Mesenchymal stem cell (in vitro differentiated cells and primary cell): Measurements from ENCODE around the gene TMEM63C.

Experiments
- DNase-seq: peaks from one replicate; pipeline ENCODE4 v3.0.0-alpha.2; 2013
- H2AFZ ChIP-seq: one replicate; pipeline ENCODE4 v1.6.1; 2013; ENCODE audit warnings: low read depth, mild to moderate bottlenecking, control low read depth, inconsistent platforms, low read length, moderate library complexity
- H2AK5ac ChIP-seq: 2 replicates; pipeline ENCODE4 v1.6.1; 2013; ENCODE audit warnings: low read length, moderate library complexity, mild to moderate bottlenecking, inconsistent platforms; ENCODE audit not compliant: severe bottlenecking
- H2BK120ac ChIP-seq: one replicate; pipeline ENCODE4 v1.6.1; 2013; ENCODE audit warnings: low read depth, mild to moderate bottlenecking, inconsistent platforms, low read length, moderate library complexity
- H2BK12ac ChIP-seq, 2 experiments: one replicate each; pipeline ENCODE4 v1.6.1; 2013; ENCODE audit warnings: inconsistent platforms in 2 of 2, low read length in 2 of 2, mild to moderate bottlenecking in 2 of 2, moderate library complexity in 2 of 2, control low read depth in 1 of 2
- H2BK15ac ChIP-seq: one replicate; pipeline ENCODE4 v1.6.1; 2013; ENCODE audit warnings: mild to moderate bottlenecking, low read depth, inconsistent platforms; ENCODE audit not compliant: poor library complexity, severe bottlenecking
- H2BK5ac ChIP-seq: 2 replicates; pipeline ENCODE4 v1.6.1; 2013; ENCODE audit warnings: low read depth, mild to moderate bottlenecking, low read length, control low read depth, inconsistent platforms; ENCODE audit not compliant: poor library complexity, severe bottlenecking
- H3K14ac ChIP-seq, 2 experiments: one replicate each; pipeline ENCODE4 v1.6.1; 2013; ENCODE audit warnings: inconsistent platforms in 2 of 2, low read length in 2 of 2, control low read depth in 1 of 2, mild to moderate bottlenecking in 1 of 2, moderate library complexity in 1 of 2
- H3K18ac ChIP-seq, 2 experiments: one replicate each; pipeline ENCODE4 v1.6.1; 2013; ENCODE audit warnings: inconsistent platforms in 2 of 2, low read length in 2 of 2, control low read depth in 1 of 2, low read depth in 1 of 2, mild to moderate bottlenecking in 1 of 2
- H3K23ac ChIP-seq, 2 experiments: one replicate each; pipeline ENCODE4 v1.6.1; 2013; ENCODE audit warnings: inconsistent platforms in 2 of 2, low read length in 2 of 2, mild to moderate bottlenecking in 2 of 2, moderate library complexity in 2 of 2, control low read depth in 1 of 2
- H3K27ac ChIP-seq: 2 replicates; pipeline ENCODE4 v1.5.1; 2013; ENCODE audit warnings: mild to moderate bottlenecking, moderate library complexity, low read length, control low read depth, inconsistent platforms; ENCODE audit not compliant: poor library complexity, severe bottlenecking
- H3K27me3 ChIP-seq, 2 experiments: 2 replicates each; pipeline versions ENCODE4 v1.6.1 to v1.7.0; 2013; ENCODE audit warnings: low read length in 2 of 2, mild to moderate bottlenecking in 2 of 2, moderate library complexity in 2 of 2, control low read depth in 1 of 2, inconsistent platforms in 1 of 2; ENCODE audit not compliant: control insufficient read depth in 1 of 2, insufficient read depth in 1 of 2
- H3K36me3 ChIP-seq, 2 experiments: 2 replicates each; pipeline versions ENCODE4 v1.6.1 to v1.7.0; 2013; ENCODE audit warnings: low read length in 2 of 2, control low read depth in 1 of 2, inconsistent platforms in 1 of 2, low read depth in 1 of 2, mild to moderate bottlenecking in 1 of 2; ENCODE audit not compliant: insufficient read depth in 2 of 2, control insufficient read depth in 1 of 2
- H3K4ac ChIP-seq, 2 experiments: one replicate each; pipeline ENCODE4 v1.6.1; 2013; ENCODE audit warnings: inconsistent platforms in 2 of 2, low read length in 2 of 2, mild to moderate bottlenecking in 2 of 2, moderate library complexity in 2 of 2, control low read depth in 1 of 2, low read depth in 1 of 2
- H3K4me1 ChIP-seq: 2 replicates; pipeline ENCODE4 v1.6.1; 2013; ENCODE audit warnings: low read depth, low read length, control low read depth; ENCODE audit not compliant: control insufficient read depth, insufficient read depth
- H3K4me2 ChIP-seq: 2 replicates; pipeline ENCODE4 v1.6.1; 2013; ENCODE audit warnings: low read length, mild to moderate bottlenecking, inconsistent platforms; ENCODE audit not compliant: poor library complexity, severe bottlenecking
- H3K4me3 ChIP-seq, 2 experiments: 2 replicates each; pipeline versions ENCODE4 v1.5.1 to v1.7.0; 2013; ENCODE audit warnings: low read length in 2 of 2, mild to moderate bottlenecking in 2 of 2, control low read depth in 1 of 2, low read depth in 1 of 2; ENCODE audit not compliant: insufficient read depth in 1 of 2
- H3K79me1 ChIP-seq: replicated peaks from 2 replicates; pipeline ENCODE4 v1.6.1; 2013; ENCODE audit warnings: mild to moderate bottlenecking, control low read depth, low read length, inconsistent platforms; ENCODE audit not compliant: poor library complexity, severe bottlenecking
- H3K9ac ChIP-seq: 2 replicates; pipeline ENCODE4 v1.7.0; 2013; ENCODE audit warnings: mild to moderate bottlenecking, low read length, moderate library complexity
- H3K9me3 ChIP-seq: 2 replicates; pipeline ENCODE4 v1.7.0; 2013; ENCODE audit warnings: mild to moderate bottlenecking, low read length; ENCODE audit not compliant: control insufficient read depth
- H4K8ac ChIP-seq: one replicate; pipeline ENCODE4 v1.6.1; 2013; ENCODE audit warnings: inconsistent platforms, mild to moderate bottlenecking, low read length, moderate library complexity
- H4K91ac ChIP-seq: one replicate; pipeline ENCODE4 v1.6.1; 2013; ENCODE audit warnings: mild to moderate bottlenecking, low read length, inconsistent platforms
- WGBS: methylation state at CpG from one replicate; pipeline ENCODE4 v1.1.7; 2013; ENCODE audit warnings: mixed read lengths; 5-methylcytosine and 5-hydroxymethylcytosine counted together

Gene TMEM63C

GRCh38 chr14:77199590-77199989 lies 18.0 kb downstream of the TMEM63C start:
- H3K79me1 ChIP-seq: no peaks in the 10 kb centered on the region
- H3K18ac ChIP-seq: no peak overlapping the region
- H3K36me3 ChIP-seq: no peaks in the 10 kb centered on the region
- H4K91ac ChIP-seq: no peak overlapping the region
- H3K27ac ChIP-seq: no peak overlapping the region
- H2AFZ ChIP-seq: no peak overlapping the region
- H3K14ac ChIP-seq: no peak overlapping the region
- H3K27me3 ChIP-seq: peaks cover 39 to 80% of the 10 kb centered on the region in 2 experiments
- H2BK120ac ChIP-seq: no peak overlapping the region
- no peaks in the 10 kb centered on the region for H3K9me3 ChIP-seq
- H3K9ac ChIP-seq: no peak overlapping the region
- H3K4ac ChIP-seq: no peak overlapping the region
- no peak overlapping the region for H2AK5ac ChIP-seq
- H2BK15ac ChIP-seq: no peak overlapping the region
- WGBS: 68% methylated on average over 9 of the region's 12 CpGs
- no peak overlapping the region for H3K23ac ChIP-seq
- H3K4me3 ChIP-seq: no peak overlapping the region
- no peak for DNase-seq
- H2BK12ac ChIP-seq: no peak overlapping the region
- H3K4me1 ChIP-seq: no peaks in the 10 kb centered on the region
- H2BK5ac ChIP-seq: no peak overlapping the region
- H3K4me2 ChIP-seq: no peak overlapping the region
- H4K8ac ChIP-seq: no peak overlapping the region

GRCh38 chr14:77200406-77200985 lies 18.9 kb downstream of the TMEM63C start:
- Histone ChIP-seq H4K8ac (no peak overlapping the region), H3K36me3 (no peaks in the 10 kb centered on the region), H2BK5ac (no peak overlapping the region), H3K23ac (no peak overlapping the region), H2AK5ac (no peak overlapping the region), H3K4me1 (no peaks in the 10 kb centered on the region), H3K4ac (no peak overlapping the region), H3K14ac (no peak overlapping the region), H3K18ac (no peak overlapping the region), H2BK15ac (no peak overlapping the region), H2BK12ac (no peak overlapping the region), H3K4me2 (no peak overlapping the region), H3K9me3 (no peaks in the 10 kb centered on the region), H3K4me3 (no peak overlapping the region), H2BK120ac (no peak overlapping the region), H3K27me3 (peaks cover 45 to 83% of the 10 kb centered on the region in 2 experiments), H3K9ac (no peak overlapping the region), H2AFZ (no peak overlapping the region), H3K27ac (no peak overlapping the region), H4K91ac (no peak overlapping the region), H3K79me1 (no peaks in the 10 kb centered on the region)
- 65% methylated on average over 7 of the region's 7 CpGs for WGBS
- no peak for DNase-seq

- peaks cover 41 to 78% of the 10 kb centered on the region in 2 experiments for H3K27me3 ChIP-seq
- H3K9me3 ChIP-seq: no peaks in the 10 kb centered on the region
- H3K23ac ChIP-seq: no peak overlapping the region
- H3K4me1 ChIP-seq: no peaks in the 10 kb centered on the region
- H2AFZ ChIP-seq: no peak overlapping the region
- H2BK5ac ChIP-seq: no peak overlapping the region
- no peak overlapping the region for H4K91ac ChIP-seq
- 84% methylated on average over 3 of the region's 4 CpGs for WGBS
- no peak for DNase-seq
- no peak overlapping the region for H2BK15ac ChIP-seq
- no peak overlapping the region for H3K27ac ChIP-seq
- H3K36me3 ChIP-seq: no peaks in the 10 kb centered on the region
- no peak overlapping the region for H3K14ac ChIP-seq
- no peak overlapping the region for H2BK12ac ChIP-seq
- no peak overlapping the region for H3K4me2 ChIP-seq
- no peak overlapping the region for H2AK5ac ChIP-seq
- H3K79me1 ChIP-seq: no peaks in the 10 kb centered on the region
- H3K4ac ChIP-seq: no peak overlapping the region
- no peak overlapping the region for H4K8ac ChIP-seq
- no peak overlapping the region for H3K4me3 ChIP-seq
- no peak overlapping the region for H2BK120ac ChIP-seq
- no peak overlapping the region for H3K9ac ChIP-seq
- H3K18ac ChIP-seq: no peak overlapping the region
Observed at GRCh38 chr14:77201696-77202095, 20.1 kb downstream of the TMEM63C start.

- DNase-seq: no peak
- Histone ChIP-seq H3K9ac (no peak overlapping the region), H2AK5ac (no peak overlapping the region), H2BK5ac (no peak overlapping the region), H3K9me3 (no peaks in the 10 kb centered on the region), H3K18ac (no peak overlapping the region), H3K4me2 (no peak overlapping the region), H2AFZ (no peak overlapping the region), H3K4me3 (no peak overlapping the region), H3K36me3 (no peaks in the 10 kb centered on the region), H3K79me1 (no peaks in the 10 kb centered on the region), H2BK15ac (no peak overlapping the region), H4K91ac (no peak overlapping the region), H3K14ac (no peak overlapping the region), H4K8ac (no peak overlapping the region), H3K4ac (no peak overlapping the region), H3K23ac (no peak overlapping the region), H3K27ac (no peak overlapping the region), H2BK12ac (no peak overlapping the region), H2BK120ac (no peak overlapping the region), H3K27me3 (peaks cover 35 to 75% of the 10 kb centered on the region in 2 experiments), H3K4me1 (no peaks in the 10 kb centered on the region)
- WGBS: 56% methylated on average over 5 of the region's 5 CpGs
Observed at GRCh38 chr14:77203611-77204458, 22.2 kb downstream of the TMEM63C start.
